Memory B cell (primary cell): Measurements from ENCODE around the gene P3H1.
A peak's percentile ranks its signal among the peaks of the same experiment; 100 is the strongest.
"Not testable (repeated sequence)": the region's sequence is repeated elsewhere in the genome, so short reads cannot be mapped to it uniquely, and the experiment has no call there.

Experiments
- ATAC-seq: fragments of 150-1000 bp; cut with Tn5 transposase; 2 replicates; pipeline ENCODE4 v1.10.0; 2021; ENCODE audit warnings: low read depth, mild to moderate bottlenecking, moderate library complexity
- DNase-seq, 2 donors: peaks; one replicate each; pipeline ENCODE4 v3.0.0; 2022; ENCODE audit warnings: low spot score in 2 of 2
- H3K27ac Mint-ChIP-seq: one replicate; pipeline ENCODE4 v1.8.0; 2022; ENCODE audit warnings: mild to moderate bottlenecking, moderate library complexity, mixed read lengths
- H3K27me3 Mint-ChIP-seq: one replicate; pipeline ENCODE4 v1.8.0; 2022; ENCODE audit warnings: mixed read lengths
- H3K36me3 Mint-ChIP-seq: one replicate; pipeline ENCODE4 v1.8.0; 2022; ENCODE audit warnings: mild to moderate bottlenecking, mixed read lengths
- H3K4me1 Mint-ChIP-seq: one replicate; pipeline ENCODE4 v1.8.0; 2022; ENCODE audit warnings: mixed read lengths
- H3K4me3 Mint-ChIP-seq: one replicate; pipeline ENCODE4 v1.8.0; 2022; ENCODE audit warnings: mild to moderate bottlenecking, moderate library complexity, mixed read lengths
- H3K9me3 Mint-ChIP-seq: one replicate; pipeline ENCODE4 v1.8.0; 2022; ENCODE audit warnings: mixed read lengths

P3H1 gene

GRCh38 chr1:42761567-42761966 lies 5.3 kb downstream of the P3H1 start:
- peaks cover 10% of the 10 kb centered on the region for H3K36me3 Mint-ChIP-seq
- H3K27me3 Mint-ChIP-seq: no peaks in the 10 kb centered on the region
- DNase-seq (no peak), ATAC-seq (no peak)
- peaks cover 11% of the 10 kb centered on the region for H3K4me1 Mint-ChIP-seq
- H3K27ac Mint-ChIP-seq: no peak overlapping the region
- H3K9me3 Mint-ChIP-seq: no peaks in the 10 kb centered on the region
- H3K4me3 Mint-ChIP-seq: no peak overlapping the region

- H3K4me3 Mint-ChIP-seq: no peak overlapping the region
- peaks cover 24% of the 10 kb centered on the region for H3K36me3 Mint-ChIP-seq
- ATAC-seq: peak; percentile 27
- peaks cover 11% of the 10 kb centered on the region for H3K4me1 Mint-ChIP-seq
- no peak for DNase-seq
- no peaks in the 10 kb centered on the region for H3K9me3 Mint-ChIP-seq
- H3K27me3 Mint-ChIP-seq: no peaks in the 10 kb centered on the region
- peak overlapping the region; percentile 77 for H3K27ac Mint-ChIP-seq
Measured at GRCh38 chr1:42759114-42759513, 7.7 kb downstream of the P3H1 start.

- peak; percentile 62 for ATAC-seq
- Mint-ChIP-seq H3K4me3 (no peak overlapping the region), H3K9me3 (no peaks in the 10 kb centered on the region), H3K27ac (peak overlapping the region; percentile 77), H3K4me1 (peaks cover 11% of the 10 kb centered on the region), H3K27me3 (no peaks in the 10 kb centered on the region), H3K36me3 (peaks cover 28% of the 10 kb centered on the region)
- DNase-seq: no peak
Measured at GRCh38 chr1:42758641-42759040, 8.2 kb downstream of the P3H1 start.

GRCh38 chr1:42757892-42758275 lies 8.9 kb downstream of the P3H1 start:
- H3K4me3 Mint-ChIP-seq: no peak overlapping the region
- H3K4me1 Mint-ChIP-seq: peaks cover 11% of the 10 kb centered on the region
- H3K27me3 Mint-ChIP-seq: no peaks in the 10 kb centered on the region
- DNase-seq (no peak), ATAC-seq (no peak)
- H3K9me3 Mint-ChIP-seq: no peaks in the 10 kb centered on the region
- H3K36me3 Mint-ChIP-seq: peaks cover 30% of the 10 kb centered on the region
- peak overlapping the region; percentile 28 for H3K27ac Mint-ChIP-seq

GRCh38 chr1:42756956-42757891 lies 9.6 kb downstream of the P3H1 start:
- Mint-ChIP-seq H3K36me3 (peaks cover 35% of the 10 kb centered on the region), H3K4me3 (no peak overlapping the region), H3K27me3 (no peaks in the 10 kb centered on the region), H3K27ac (peak overlapping the region; percentile 28), H3K9me3 (no peaks in the 10 kb centered on the region), H3K4me1 (peaks cover 11% of the 10 kb centered on the region)
- ATAC-seq (peak; percentile 67), DNase-seq (peak in 1 of 2 donors; percentile 18)

- no peaks in the 10 kb centered on the region for H3K9me3 Mint-ChIP-seq
- H3K27ac Mint-ChIP-seq: no peak overlapping the region
- H3K4me3 Mint-ChIP-seq: no peak overlapping the region
- peaks cover 55% of the 10 kb centered on the region for H3K36me3 Mint-ChIP-seq
- ATAC-seq (no peak), DNase-seq (no peak)
- peaks cover 5% of the 10 kb centered on the region for H3K4me1 Mint-ChIP-seq
- H3K27me3 Mint-ChIP-seq: no peaks in the 10 kb centered on the region
Measured at GRCh38 chr1:42753070-42753469, 13.8 kb downstream of the P3H1 start.

GRCh38 chr1:42752284-42752683 lies 14.5 kb downstream of the P3H1 start:
- H3K4me1 Mint-ChIP-seq: peaks cover 2% of the 10 kb centered on the region
- peaks cover 52% of the 10 kb centered on the region for H3K36me3 Mint-ChIP-seq
- no peaks in the 10 kb centered on the region for H3K27me3 Mint-ChIP-seq
- ATAC-seq (no peak), DNase-seq (no peak)
- no peak overlapping the region for H3K27ac Mint-ChIP-seq
- H3K4me3 Mint-ChIP-seq: no peak overlapping the region
- H3K9me3 Mint-ChIP-seq: no peaks in the 10 kb centered on the region

- not testable (repeated sequence) for H3K27ac Mint-ChIP-seq
Measured at GRCh38 chr1:42751511-42752070, 15.2 kb downstream of the P3H1 start.

GRCh38 chr1:42750041-42750440 lies 16.8 kb downstream of the P3H1 start:
- Mint-ChIP-seq H3K36me3 (peaks cover 40% of the 10 kb centered on the region), H3K4me3 (no peak overlapping the region), H3K4me1 (no peaks in the 10 kb centered on the region), H3K27me3 (no peaks in the 10 kb centered on the region), H3K9me3 (no peaks in the 10 kb centered on the region), H3K27ac (no peak overlapping the region)
- ATAC-seq (no peak), DNase-seq (no peak)

More at GRCh38 chr1:42751511-42752070, 15.2 kb downstream of the P3H1 start:
- not testable (repeated sequence) for H3K4me3 Mint-ChIP-seq, H3K9me3 Mint-ChIP-seq, DNase-seq, H3K27me3 Mint-ChIP-seq, H3K4me1 Mint-ChIP-seq, ATAC-seq
- H3K36me3 Mint-ChIP-seq: peaks cover 48% of the 10 kb centered on the region

GRCh38 chr1:42748461-42749410 lies 18.1 kb downstream of the P3H1 start:
- no peak for DNase-seq
- H3K4me1 Mint-ChIP-seq: no peaks in the 10 kb centered on the region
- H3K27ac Mint-ChIP-seq: no peak overlapping the region
- H3K27me3 Mint-ChIP-seq: peaks cover under 1% of the 10 kb centered on the region
- H3K4me3 Mint-ChIP-seq: no peak overlapping the region
- H3K9me3 Mint-ChIP-seq: no peaks in the 10 kb centered on the region
- H3K36me3 Mint-ChIP-seq: peaks cover 31% of the 10 kb centered on the region
- no peak for ATAC-seq

GRCh38 chr1:42748021-42748420 lies 18.8 kb downstream of the P3H1 start:
- no peak overlapping the region for H3K4me3 Mint-ChIP-seq

GRCh38 chr1:42747125-42747524 lies 19.7 kb downstream of the P3H1 start:
- Mint-ChIP-seq H3K4me3 (no peak overlapping the region), H3K36me3 (peaks cover 22% of the 10 kb centered on the region), H3K4me1 (no peaks in the 10 kb centered on the region), H3K27ac (no peak overlapping the region), H3K9me3 (no peaks in the 10 kb centered on the region), H3K27me3 (peaks cover 1% of the 10 kb centered on the region)
- ATAC-seq: peak; percentile 65
- DNase-seq: peak; percentile 33 to 35

More at GRCh38 chr1:42748021-42748420, 18.8 kb downstream of the P3H1 start:
- no peak for DNase-seq
- Mint-ChIP-seq H3K27ac (no peak overlapping the region), H3K4me1 (no peaks in the 10 kb centered on the region), H3K9me3 (no peaks in the 10 kb centered on the region), H3K36me3 (peaks cover 28% of the 10 kb centered on the region), H3K27me3 (peaks cover 1% of the 10 kb centered on the region)
- ATAC-seq: no peak

GRCh38 chr1:42746436-42747105 lies 20.3 kb downstream of the P3H1 start:
- no peak overlapping the region for H3K4me3 Mint-ChIP-seq
- H3K36me3 Mint-ChIP-seq: peaks cover 17% of the 10 kb centered on the region
- no peaks in the 10 kb centered on the region for H3K4me1 Mint-ChIP-seq
- no peak for DNase-seq
- no peak overlapping the region for H3K27ac Mint-ChIP-seq
- no peak for ATAC-seq
- H3K9me3 Mint-ChIP-seq: no peaks in the 10 kb centered on the region
- H3K27me3 Mint-ChIP-seq: peaks cover 1% of the 10 kb centered on the region
